Activated CD8-positive, alpha-beta memory T cell treated with anti-CD3 and anti-CD28 coated beads for 48 hours (primary cell): ENCODE results near the gene PLCH1.

Experiments
- DNase-seq, 3 experiments: peaks; one replicate each; pipeline ENCODE4 v3.0.0-alpha.2; 2020; ENCODE audit warnings: low read depth in 2 of 3, low spot score in 2 of 3

The PLCH1 gene

GRCh38 chr3:155746703-155747102, 1.8 kb upstream of the PLCH1 start:
- no peak for DNase-seq

GRCh38 chr3:155745795-155746550, 1.1 kb upstream of the PLCH1 start:
- DNase-seq = no peak

GRCh38 chr3:155744010-155744625, 753 bp downstream of the PLCH1 start:
- peak in 2 of 3 experiments; percentile 12 to 14 for DNase-seq

GRCh38 chr3:155743606-155744005, 1.3 kb downstream of the PLCH1 start:
- DNase-seq = no peak

- DNase-seq = no peak
Measured at GRCh38 chr3:155742349-155742965, 2.4 kb downstream of the PLCH1 start.

GRCh38 chr3:155741603-155742002, 3.3 kb downstream of the PLCH1 start:
- DNase-seq = no peak

- DNase-seq = no peak
Measured at GRCh38 chr3:155741101-155741500, 3.8 kb downstream of the PLCH1 start.

- DNase-seq = no peak
Measured at GRCh38 chr3:155739154-155739553, 5.7 kb downstream of the PLCH1 start.

- no peak for DNase-seq
Measured at GRCh38 chr3:155738580-155739076, 6.2 kb downstream of the PLCH1 start.

- DNase-seq = no peak
Measured at GRCh38 chr3:155737844-155738460, 6.9 kb downstream of the PLCH1 start.

- no peak for DNase-seq
Measured at GRCh38 chr3:155736381-155736780, 8.5 kb downstream of the PLCH1 start.

- no peak for DNase-seq
Measured at GRCh38 chr3:155730843-155731242, 14.0 kb downstream of the PLCH1 start.

- DNase-seq = no peak
Measured at GRCh38 chr3:155727836-155728235, 17.0 kb downstream of the PLCH1 start.

- DNase-seq = no peak
Measured at GRCh38 chr3:155714295-155714718, 30.6 kb downstream of the PLCH1 start.

GRCh38 chr3:155712008-155712407, 32.9 kb downstream of the PLCH1 start:
- no peak for DNase-seq

- DNase-seq = no peak
Measured at GRCh38 chr3:155704771-155705559, 39.9 kb downstream of the PLCH1 start.

- no peak for DNase-seq
Measured at GRCh38 chr3:155704061-155704460, 40.8 kb downstream of the PLCH1 start.

GRCh38 chr3:155702745-155703591, 41.9 kb downstream of the PLCH1 start:
- DNase-seq = no peak

GRCh38 chr3:155701882-155702465, 42.9 kb downstream of the PLCH1 start:
- DNase-seq = no peak

- DNase-seq = no peak
Measured at GRCh38 chr3:155697542-155697941, 47.3 kb downstream of the PLCH1 start.
